Ishikawa (cell line): Measurements from ENCODE around the gene ATXN1.

Experiments used
- CEBPB ChIP-seq: IDR thresholded peaks from 2 replicates; pipeline ENCODE4 v1.6.1; 2012
- CREB1 ChIP-seq: IDR thresholded peaks from 2 replicates; pipeline ENCODE4 v1.6.1; 2012; ENCODE audit warnings: low read depth
- EP300 ChIP-seq: IDR thresholded peaks from 2 replicates; pipeline ENCODE4 v1.6.1; 2012; ENCODE audit warnings: borderline replicate concordance
- FOXM1 ChIP-seq: IDR thresholded peaks from 2 replicates; pipeline ENCODE4 v1.6.1; 2012; ENCODE audit warnings: low read depth, borderline replicate concordance
- MAX ChIP-seq: IDR thresholded peaks from 2 replicates; pipeline ENCODE4 v1.6.1; 2012
- NFIC ChIP-seq: IDR thresholded peaks from 2 replicates; pipeline ENCODE4 v1.6.1; 2012
- RAD21 ChIP-seq: IDR thresholded peaks from 2 replicates; pipeline ENCODE4 v1.6.1; 2012; ENCODE audit warnings: low read depth
- REST ChIP-seq: IDR thresholded peaks from 2 replicates; pipeline ENCODE4 v1.6.1; 2012; ENCODE audit warnings: low read depth, mild to moderate bottlenecking
- TAF1 ChIP-seq: IDR thresholded peaks from 2 replicates; pipeline ENCODE4 v1.6.1; 2012; ENCODE audit warnings: low read depth, mild to moderate bottlenecking
- TCF12 ChIP-seq: IDR thresholded peaks from 2 replicates; pipeline ENCODE4 v1.6.1; 2012; ENCODE audit warnings: low read depth
- TEAD4 ChIP-seq: IDR thresholded peaks from 2 replicates; pipeline ENCODE4 v1.6.1; 2012
- USF1 ChIP-seq: IDR thresholded peaks from 2 replicates; pipeline ENCODE4 v1.6.1; 2012

GRCh38 chr6:16427124-16427523, 334.1 kb downstream of the ATXN1 start:
- TF ChIP-seq RAD21 = no peak
- TF ChIP-seq EP300 = no peak
- TF ChIP-seq CREB1 = no peak
- TF ChIP-seq TEAD4 = no peak
- no peak for TF ChIP-seq USF1
- no peak for TF ChIP-seq TAF1
- no peak for TF ChIP-seq MAX
- TF ChIP-seq CEBPB = no peak
- no peak for TF ChIP-seq REST
- TF ChIP-seq TCF12 = no peak
- TF ChIP-seq NFIC = no peak
- no peak for TF ChIP-seq FOXM1
